ENCODE measurements around the gene BNIP2.

BNIP2 gene

GRCh38 chr15:59721411-59721810, 32.3 kb upstream of the BNIP2 start:
- no peak for DNase-seq (ENCODE audit: low spot score)
- no peak for TF ChIP-seq CTCF (IDR thresholded peaks at IDR 0.05; ENCODE audit: extremely low read depth, missing control alignments)

- TF ChIP-seq CTCF (IDR thresholded peaks at IDR 0.05; ENCODE audit: extremely low read depth, missing control alignments): no peak
- DNase-seq (ENCODE audit: low spot score): no peak
These were observed 24.1 kb upstream of the BNIP2 start for GRCh38 chr15:59713177-59713576.

DNA sequence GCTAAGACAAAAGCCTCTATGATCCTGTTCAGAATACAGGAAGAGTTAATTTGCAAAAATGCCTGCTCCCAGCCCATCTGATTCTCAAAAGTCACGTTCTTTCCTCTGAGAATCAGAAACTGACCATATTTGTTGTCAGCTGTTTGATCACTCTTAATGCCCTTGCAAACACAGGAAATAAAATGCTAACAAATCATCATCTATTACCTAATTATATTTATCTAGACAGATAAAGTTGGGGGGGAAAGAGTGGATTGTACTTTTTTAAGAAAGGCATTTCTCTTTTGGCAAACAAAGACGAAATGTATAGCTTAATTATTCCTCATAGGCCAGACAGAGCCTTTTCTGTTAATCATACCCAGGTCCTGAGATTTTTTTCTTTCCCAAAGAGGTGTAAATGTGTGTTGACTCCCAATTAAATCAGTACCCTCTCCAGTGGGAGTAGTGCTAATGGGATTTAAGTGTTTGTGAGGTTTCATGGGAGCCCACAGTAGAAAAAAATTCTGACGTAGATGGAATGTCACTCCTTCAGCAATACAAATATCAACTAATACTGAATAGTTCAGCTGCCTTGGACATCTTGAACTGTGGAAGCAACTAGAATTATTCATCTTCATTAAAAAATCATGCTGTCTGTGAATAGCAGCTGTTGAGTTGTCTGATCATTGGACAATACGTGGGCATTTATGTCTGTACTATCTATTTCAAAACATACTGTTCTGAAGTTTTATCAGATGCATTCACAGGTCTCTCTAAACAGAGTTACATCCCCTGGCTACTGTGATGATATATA, 22.5 kb upstream of the BNIP2 start:
- TF ChIP-seq CTCF (IDR thresholded peaks at IDR 0.05; ENCODE audit: extremely low read depth, missing control alignments): no peak
- no peak for DNase-seq (ENCODE audit: low spot score)

GRCh38 chr15:59707619-59708018, 18.5 kb upstream of the BNIP2 start:
- TF ChIP-seq CTCF (IDR thresholded peaks at IDR 0.05; ENCODE audit: extremely low read depth, missing control alignments): no peak
- no peak for DNase-seq (ENCODE audit: low spot score)

GRCh38 chr15:59703979-59704796, 15.1 kb upstream of the BNIP2 start:
- TF ChIP-seq CTCF (IDR thresholded peaks at IDR 0.05; ENCODE audit: extremely low read depth, missing control alignments): no peak
- no peak for DNase-seq (ENCODE audit: low spot score)

GRCh38 chr15:59702351-59702750, 13.2 kb upstream of the BNIP2 start:
- TF ChIP-seq CTCF (IDR thresholded peaks at IDR 0.05; ENCODE audit: extremely low read depth, missing control alignments): no peak
- no peak for DNase-seq (ENCODE audit: low spot score)

DNA sequence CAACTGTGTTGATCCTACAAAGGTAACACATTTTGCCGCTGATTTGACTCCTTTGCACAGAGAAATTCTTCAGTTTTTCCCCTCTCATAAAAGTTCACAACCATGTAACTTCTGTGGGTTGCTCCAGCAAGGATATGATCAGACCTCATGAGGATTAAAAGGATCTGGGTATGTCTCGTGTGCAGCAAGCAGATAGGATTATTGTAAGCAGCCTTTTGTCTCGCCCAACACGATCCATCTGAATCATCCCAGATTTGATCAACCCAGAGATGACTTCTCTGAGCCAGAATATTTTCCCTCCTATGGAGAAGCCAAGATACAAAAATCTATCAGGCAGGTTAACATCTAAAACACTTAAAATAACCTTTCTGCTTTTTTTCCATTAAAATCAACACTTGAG, 12.8 kb upstream of the BNIP2 start:
- no peak for TF ChIP-seq CTCF (IDR thresholded peaks at IDR 0.05; ENCODE audit: extremely low read depth, missing control alignments)
- no peak for DNase-seq (ENCODE audit: low spot score)

Measured in GM20000 (cell line).